ENCODE results near the gene ZBTB26.

DNA sequence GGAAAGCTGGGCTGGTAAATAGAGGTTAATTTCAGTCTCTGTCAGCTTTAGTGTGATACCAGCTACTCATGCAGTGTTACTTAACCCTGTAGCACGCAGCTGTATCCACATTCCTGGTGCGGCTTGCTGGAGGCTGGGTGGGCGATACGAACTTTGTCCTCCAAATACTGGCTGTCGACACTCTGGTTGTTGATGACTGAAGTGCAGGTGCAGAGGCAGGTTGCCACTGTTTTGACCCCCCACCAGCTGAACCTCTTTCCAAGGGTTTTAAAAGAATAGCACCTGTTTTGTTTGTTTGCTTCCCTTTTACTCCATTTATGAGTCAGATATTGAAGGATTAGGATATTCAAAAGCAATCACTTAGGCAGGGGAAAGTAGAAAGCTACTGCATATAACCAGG, 5.2 kb upstream of the ZBTB26 start:
- TF ChIP-seq EZH2 (IDR thresholded peaks at IDR 0.05; ENCODE audit: insufficient read depth, low read length) (no peak), CTCF (IDR thresholded peaks at IDR 0.05; ENCODE audit: insufficient read depth, low read depth, low read length) (no peak)

Data from astrocyte (in vitro differentiated cells and primary cell).